ENCODE measurements around the gene OR13J1.
"Not testable (repeated sequence)": the region's sequence is repeated elsewhere in the genome, so short reads cannot be mapped to it uniquely, and the experiment has no call there.

OR13J1 gene, protein sequence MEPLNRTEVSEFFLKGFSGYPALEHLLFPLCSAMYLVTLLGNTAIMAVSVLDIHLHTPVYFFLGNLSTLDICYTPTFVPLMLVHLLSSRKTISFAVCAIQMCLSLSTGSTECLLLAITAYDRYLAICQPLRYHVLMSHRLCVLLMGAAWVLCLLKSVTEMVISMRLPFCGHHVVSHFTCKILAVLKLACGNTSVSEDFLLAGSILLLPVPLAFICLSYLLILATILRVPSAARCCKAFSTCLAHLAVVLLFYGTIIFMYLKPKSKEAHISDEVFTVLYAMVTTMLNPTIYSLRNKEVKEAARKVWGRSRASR

DNA sequence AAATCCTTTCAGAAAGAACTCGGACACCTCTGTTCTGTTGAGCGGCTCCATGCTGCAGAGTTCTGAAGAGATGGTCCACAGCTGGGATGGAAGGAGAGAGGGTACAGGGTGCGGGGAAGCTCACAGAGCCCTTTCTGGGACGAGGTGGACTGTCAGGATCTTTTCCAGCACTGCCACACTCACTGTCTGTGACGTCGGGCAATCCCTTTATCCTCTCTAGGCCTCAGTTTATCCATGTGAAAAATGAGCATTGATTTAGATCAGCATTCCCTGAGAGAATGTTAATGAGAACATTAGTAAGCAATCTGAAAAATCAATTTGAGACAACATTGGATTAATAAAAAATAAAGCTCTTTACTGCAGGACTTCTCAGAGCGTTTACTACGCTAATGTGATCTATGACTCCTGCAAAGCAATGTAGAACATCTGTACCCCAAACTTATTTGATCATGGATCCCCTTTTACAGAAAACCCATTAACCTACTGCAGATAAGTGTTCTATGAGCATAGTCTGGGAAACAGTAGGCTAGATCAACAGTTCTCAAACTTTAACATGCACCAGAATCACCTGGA lies at the start of gene OR13J1:
Gene OR13J1 (minus strand): TSS at position 51 of the 573 bp plus-strand sequence. CDS start 0 bp downstream, at position 51.
- DNase-seq (ENCODE audit: low read depth, low spot score): no peak

GRCh38 chr9:35919212-35920008 lies 49.2 kb upstream of the OR13J1 start:
- DNase-seq (ENCODE audit: low read depth, low spot score): no peak

- no peak for DNase-seq (ENCODE audit: low read depth, low spot score)
Measured at GRCh38 chr9:35918780-35919179, 48.6 kb upstream of the OR13J1 start.

- DNase-seq (ENCODE audit: low read depth, low spot score): no peak
Measured at GRCh38 chr9:35917261-35917660, 47.1 kb upstream of the OR13J1 start.

- no peak for DNase-seq (ENCODE audit: low read depth, low spot score)
Measured at GRCh38 chr9:35915681-35916294, 45.6 kb upstream of the OR13J1 start.

DNA sequence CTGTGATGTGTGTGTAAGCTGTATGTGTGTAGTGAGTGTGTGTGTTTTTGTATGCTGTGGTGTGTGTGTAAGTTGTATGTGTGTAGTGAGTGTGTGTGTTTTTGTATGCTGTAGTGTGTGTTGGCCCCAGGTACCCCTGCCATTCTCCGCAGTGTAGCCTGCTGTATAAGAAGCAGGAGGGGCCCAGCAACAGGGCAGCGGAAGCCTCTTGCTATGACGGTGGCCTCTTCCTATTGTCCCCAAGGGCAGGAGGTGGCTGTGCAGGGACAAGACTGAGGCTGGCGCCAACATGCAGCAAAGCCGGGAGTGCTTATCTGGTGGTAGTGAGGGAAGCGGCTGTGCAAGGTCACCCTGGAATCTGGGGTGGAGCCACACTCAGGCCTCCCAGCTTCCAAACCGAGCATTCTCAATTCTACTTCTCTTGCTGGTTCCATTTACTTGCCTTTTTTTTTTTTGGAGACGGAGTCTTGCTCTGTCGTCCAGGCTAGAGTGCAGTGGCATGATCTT lies 44.2 kb upstream of the OR13J1 start:
- DNase-seq (ENCODE audit: low read depth, low spot score): no peak

GRCh38 chr9:35913429-35913828 lies 43.2 kb upstream of the OR13J1 start:
- DNase-seq (ENCODE audit: low read depth, low spot score): not testable (repeated sequence)

- DNase-seq (ENCODE audit: low read depth, low spot score): no peak
Measured at GRCh38 chr9:35912791-35913400, 42.7 kb upstream of the OR13J1 start.

DNA sequence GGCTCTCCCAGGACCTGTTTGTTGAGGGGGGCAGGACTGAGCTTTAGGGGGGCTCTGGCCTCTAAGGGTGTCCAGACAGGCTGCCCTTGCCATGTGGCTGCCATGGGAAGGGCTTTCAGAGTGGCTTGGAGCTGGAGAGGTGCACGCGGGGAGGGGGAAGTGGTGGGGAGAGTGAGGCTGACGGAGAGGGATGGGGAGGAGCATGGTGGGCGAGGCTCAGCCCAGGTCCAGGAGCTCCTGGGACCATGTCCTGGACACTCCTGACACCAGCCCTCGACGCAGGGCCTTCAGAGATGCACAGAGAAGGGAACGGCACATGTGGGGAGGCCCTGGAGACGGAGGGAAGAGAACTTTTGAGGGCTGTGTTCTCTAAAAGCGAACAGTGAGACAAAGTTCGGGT lies 41.5 kb upstream of the OR13J1 start:
- no peak for DNase-seq (ENCODE audit: low read depth, low spot score)

DNA sequence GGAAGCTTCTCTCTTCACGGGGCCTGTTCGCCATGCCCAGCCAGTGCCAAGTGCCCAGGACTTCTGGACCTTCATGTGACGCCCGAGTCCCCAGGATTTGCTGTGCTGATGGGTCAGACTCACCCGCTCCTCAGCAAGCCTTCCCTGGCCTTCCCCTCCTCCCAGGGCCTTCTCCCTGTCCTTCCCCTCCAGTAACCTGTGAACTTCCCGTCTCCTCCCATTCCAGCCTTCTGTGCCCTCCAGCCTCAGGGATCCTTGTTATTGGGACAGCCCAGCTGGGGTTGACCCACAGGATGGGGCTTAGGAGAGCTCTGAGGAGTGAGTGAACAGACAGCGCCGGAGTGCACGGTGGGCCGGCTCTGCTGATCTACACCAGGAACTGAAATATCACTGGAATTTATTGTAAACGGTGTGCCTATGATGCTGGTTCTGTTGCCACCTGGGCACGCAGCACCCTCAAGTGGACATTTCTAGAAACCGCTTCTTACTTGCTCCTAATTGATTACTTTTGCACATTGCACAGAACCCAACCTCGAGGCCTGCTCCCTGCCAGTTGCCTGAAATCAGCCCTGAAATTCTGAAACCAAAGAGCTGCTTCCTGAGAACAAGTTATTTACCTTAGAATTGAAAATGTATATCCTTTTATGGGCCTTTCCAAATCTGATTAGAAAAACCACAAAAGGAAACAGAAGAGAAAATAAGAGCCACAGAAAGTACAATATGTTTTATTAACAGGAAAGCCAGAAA lies 40.6 kb upstream of the OR13J1 start:
- no peak for DNase-seq (ENCODE audit: low read depth, low spot score)

DNA sequence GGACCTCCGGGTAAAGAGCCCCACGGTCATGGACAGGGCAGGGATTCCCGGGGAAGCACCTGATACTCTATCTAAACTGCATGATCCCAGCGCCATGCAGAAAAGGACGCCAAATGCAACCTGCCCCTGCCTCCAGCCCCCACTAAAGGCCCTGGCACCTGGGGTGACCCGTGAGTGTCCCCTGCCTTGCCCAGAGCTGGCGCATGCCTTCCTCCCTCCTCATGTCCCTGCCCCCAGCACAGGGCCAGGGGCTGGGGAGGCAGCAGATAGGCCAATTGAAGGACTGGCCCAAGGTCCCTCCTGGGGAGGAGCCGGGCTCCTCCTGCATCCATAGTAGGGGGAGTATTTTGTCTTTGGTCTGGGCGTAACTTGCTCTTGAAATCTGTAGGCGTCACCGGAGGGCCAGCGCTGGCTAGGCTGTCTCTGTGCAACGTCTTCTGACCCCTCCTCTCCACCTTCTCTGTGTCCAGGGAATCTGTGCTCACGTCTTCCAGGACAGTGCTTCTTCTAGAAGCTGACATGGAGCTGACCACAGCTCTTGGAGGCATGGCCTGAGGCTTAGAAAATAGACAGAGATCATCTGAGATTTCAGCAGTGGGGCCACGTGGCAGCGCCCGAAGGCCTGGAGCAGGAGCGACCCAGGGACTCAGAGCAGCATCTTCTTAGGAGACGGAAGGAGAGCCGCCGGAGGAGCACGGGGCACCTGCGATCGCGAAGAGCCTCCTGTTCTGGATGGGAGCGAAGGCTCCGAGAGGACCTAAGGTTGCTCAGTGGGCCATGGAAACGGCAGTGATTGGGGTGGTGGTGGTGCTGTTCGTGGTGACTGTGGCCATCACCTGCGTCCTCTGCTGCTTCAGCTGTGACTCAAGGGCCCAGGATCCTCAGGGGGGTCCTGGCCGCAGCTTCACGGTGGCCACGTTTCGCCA lies 39.7 kb upstream of the OR13J1 start:
- DNase-seq (ENCODE audit: low read depth, low spot score): no peak

GRCh38 chr9:35909274-35909673 lies 39.1 kb upstream of the OR13J1 start, which contains the start of gene SPAAR:
SPAAR (plus strand) TSS chr9:35909490; CDS start chr9:35910464, 974 bp downstream.
- DNase-seq (ENCODE audit: low read depth, low spot score): no peak

GRCh38 chr9:35908504-35909125 lies 38.4 kb upstream of the OR13J1 start:
- no peak for DNase-seq (ENCODE audit: low read depth, low spot score)

GRCh38 chr9:35907711-35908503 lies 37.7 kb upstream of the OR13J1 start:
- DNase-seq (ENCODE audit: low read depth, low spot score): no peak

- no peak for DNase-seq (ENCODE audit: low read depth, low spot score)
Measured at GRCh38 chr9:35906923-35907699, 36.9 kb upstream of the OR13J1 start.

- no peak for DNase-seq (ENCODE audit: low read depth, low spot score)
Measured at GRCh38 chr9:35905912-35906679, 35.9 kb upstream of the OR13J1 start, which contains the start of gene HRCT1. HRCT1 (plus strand) TSS chr9:35906202; CDS start chr9:35906288, 86 bp downstream.
